Peyer's patch (tissue), 4 donors: ENCODE measurements around the gene TRMT112.

ENCODE experiments used
- CTCF ChIP-seq, 6 experiments: fragments of 450-650 bp in 4 of 6; fragments of 200-600 bp in 2 of 6; sonication (generic) in 1 of 6; IDR thresholded peaks; one replicate each; pipeline ENCODE4 v1.5.1; 2017 to 2019; ENCODE audit warnings: antibody characterized with exemption in 6 of 6, mild to moderate bottlenecking in 3 of 6, moderate library complexity in 1 of 6
- POLR2A ChIP-seq, 2 donors: fragments of 450-650 bp; IDR thresholded peaks; one replicate each; pipeline ENCODE4 v1.5.1; 2017; ENCODE audit warnings: antibody characterized with exemption in 2 of 2, mild to moderate bottlenecking in 2 of 2, moderate library complexity in 2 of 2

DNA sequence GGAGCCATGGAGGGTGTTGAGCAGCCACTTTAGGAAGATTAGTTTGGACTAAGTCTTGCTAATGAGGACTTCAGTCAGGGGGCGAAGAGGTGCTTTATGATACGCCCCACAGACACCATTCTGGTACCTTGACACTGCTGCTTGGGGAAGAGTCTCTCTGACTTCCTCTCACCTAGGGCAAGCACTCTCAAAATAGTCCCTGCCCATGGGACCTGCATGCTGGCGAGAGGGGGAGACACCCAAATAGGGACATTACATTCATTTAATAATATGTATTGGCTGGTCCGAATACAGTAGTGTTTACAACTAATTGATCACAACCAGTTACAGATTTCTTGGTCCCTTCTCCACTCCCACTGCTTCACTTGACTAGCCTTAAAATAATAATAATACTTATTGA lies 21.6 kb downstream of the TRMT112 start:
- TF ChIP-seq CTCF (IDR thresholded peaks at IDR 0.05): no peak
- TF ChIP-seq POLR2A (IDR thresholded peaks at IDR 0.05): no peak
